Lung (tissue), 12 donors: Measurements from ENCODE around the gene DLX1. TPM values are rescaled to one million over a fixed set of nuclear protein-coding genes. Genes with fewer than 3 reads are reported as not detected.
A peak's percentile ranks its signal among the peaks of the same experiment; 100 is the strongest.

Source experiments
- ATAC-seq: fragments of 200-7000 bp; cut with Tn5 transposase; one replicate; pipeline ENCODE4 v1.9.1; 2020; ENCODE audit warnings: moderate number of reproducible peaks; ENCODE audit not compliant: insufficient read depth, low FRiP score
- DNase-seq, 3 donors: peaks; one replicate each; pipeline ENCODE4 v3.0.0-alpha.2; 2013 to 2017
- H3K27ac ChIP-seq, 2 donors: one replicate each; pipeline ENCODE4 v1.5.1; 2013; ENCODE audit warnings: mild to moderate bottlenecking in 2 of 2, moderate library complexity in 2 of 2, control low read depth in 1 of 2, inconsistent platforms in 1 of 2, low read depth in 1 of 2, low read length in 1 of 2
- H3K27me3 ChIP-seq, 3 donors: one replicate each; pipeline ENCODE4 v1.5.1; 2013; ENCODE audit warnings: low read length in 2 of 3; ENCODE audit not compliant: control insufficient read depth in 3 of 3, insufficient read depth in 3 of 3
- H3K36me3 ChIP-seq, 4 donors: one replicate each; pipeline ENCODE4 v1.5.1; 2013; ENCODE audit warnings: low read length in 4 of 4, mild to moderate bottlenecking in 1 of 4, moderate library complexity in 1 of 4; ENCODE audit not compliant: control insufficient read depth in 4 of 4, insufficient read depth in 4 of 4
- H3K4me1 ChIP-seq, 5 donors: one replicate each; pipeline ENCODE4 v1.5.1; 2013; ENCODE audit warnings: low read length in 5 of 5, mild to moderate bottlenecking in 2 of 5, moderate library complexity in 1 of 5; ENCODE audit not compliant: control insufficient read depth in 5 of 5, insufficient read depth in 5 of 5
- H3K4me3 ChIP-seq: one replicate; pipeline ENCODE4 v1.5.1; 2013; ENCODE audit warnings: mild to moderate bottlenecking, control low read depth, moderate library complexity
- H3K9ac ChIP-seq, 2 donors: one replicate each; pipeline ENCODE4 v1.5.1; 2013; ENCODE audit warnings: low read length in 2 of 2, control low read depth in 1 of 2; ENCODE audit not compliant: insufficient read depth in 1 of 2
- H3K9me3 ChIP-seq, 4 donors: one replicate each; pipeline ENCODE4 v1.5.1; 2013; ENCODE audit warnings: low read length in 3 of 4, mild to moderate bottlenecking in 1 of 4, moderate library complexity in 1 of 4; ENCODE audit not compliant: control insufficient read depth in 4 of 4, insufficient read depth in 3 of 4
- WGBS, 2 donors: extraction: QIAGEN DNeasy Blood & Tissue Kit; methylation state at CpG; one replicate each; pipeline ENCODE4 v1.1.7; 2013; 5-methylcytosine and 5-hydroxymethylcytosine counted together
- polyA plus RNA-seq, 2 donors: library from polyadenylated mRNA; stranded (reverse); fragments of 200-250 nt; gene quantifications; one replicate each; pipeline ENCODE4 v1.2.1, GENCODE V29; 2013
- total RNA-seq, 2 donors: library from RNA; depleted of rRNA in 1 of 2; stranded (reverse); fragments of >200 nt in 1 of 2; gene quantifications; one replicate each; pipeline ENCODE4 v1.2.1, GENCODE V29; 2014 to 2021
- TF ChIP-seq, protein P1 (sequence below): IDR thresholded peaks from 2 replicates; pipeline ENCODE4 v1.5.1; 2012; ENCODE audit warnings: mild to moderate bottlenecking; ENCODE audit errors: control extremely low read depth, extremely low read depth
- donor health status: control.
- donor health status: control.
- donor health status: Bipolar disorder and iron deficiency.
- donor health status: healthy.
- donor health status: DM: yes; HTN: yes; CAD: no.

DLX1 gene
- total and polyA plus RNA-seq, 4 donors = 0.05 TPM; not detected in 3

DNA sequence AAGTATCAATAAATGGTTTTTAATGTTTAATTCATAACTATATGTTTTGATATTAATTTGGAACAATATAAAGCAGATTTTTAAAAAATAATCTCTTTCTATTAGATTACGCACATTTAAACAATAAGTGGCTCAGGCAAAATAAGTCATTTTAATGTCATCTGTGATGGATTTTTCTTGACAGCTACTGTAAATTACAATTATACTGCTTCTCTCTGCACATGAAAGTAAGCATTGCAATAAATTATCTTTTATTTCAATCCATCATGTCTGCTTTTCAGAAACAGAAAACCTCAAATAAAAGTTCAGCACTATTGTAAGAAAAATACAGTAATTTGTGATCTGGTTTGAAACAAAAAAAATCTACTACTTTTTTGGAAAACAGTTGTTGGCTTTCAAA is 11.1 kb upstream of the DLX1 start:
- Histone ChIP-seq H3K27ac (no peak overlapping the region), H3K4me3 (no peak overlapping the region), H3K9ac (no peak overlapping the region), H3K36me3 (no peaks in the 10 kb centered on the region), H3K4me1 (no peaks in the 10 kb centered on the region), H3K9me3 (no peaks in the 10 kb centered on the region), H3K27me3 (peaks cover 0 to 38% (median 15%) of the 10 kb centered on the region in 3 donors)
- DNase-seq (no peak), ATAC-seq (no peak)
- TF ChIP-seq, protein P1, sequence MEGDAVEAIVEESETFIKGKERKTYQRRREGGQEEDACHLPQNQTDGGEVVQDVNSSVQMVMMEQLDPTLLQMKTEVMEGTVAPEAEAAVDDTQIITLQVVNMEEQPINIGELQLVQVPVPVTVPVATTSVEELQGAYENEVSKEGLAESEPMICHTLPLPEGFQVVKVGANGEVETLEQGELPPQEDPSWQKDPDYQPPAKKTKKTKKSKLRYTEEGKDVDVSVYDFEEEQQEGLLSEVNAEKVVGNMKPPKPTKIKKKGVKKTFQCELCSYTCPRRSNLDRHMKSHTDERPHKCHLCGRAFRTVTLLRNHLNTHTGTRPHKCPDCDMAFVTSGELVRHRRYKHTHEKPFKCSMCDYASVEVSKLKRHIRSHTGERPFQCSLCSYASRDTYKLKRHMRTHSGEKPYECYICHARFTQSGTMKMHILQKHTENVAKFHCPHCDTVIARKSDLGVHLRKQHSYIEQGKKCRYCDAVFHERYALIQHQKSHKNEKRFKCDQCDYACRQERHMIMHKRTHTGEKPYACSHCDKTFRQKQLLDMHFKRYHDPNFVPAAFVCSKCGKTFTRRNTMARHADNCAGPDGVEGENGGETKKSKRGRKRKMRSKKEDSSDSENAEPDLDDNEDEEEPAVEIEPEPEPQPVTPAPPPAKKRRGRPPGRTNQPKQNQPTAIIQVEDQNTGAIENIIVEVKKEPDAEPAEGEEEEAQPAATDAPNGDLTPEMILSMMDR = no peak
- WGBS, 2 donors = 96 to 97% methylated on average over 1 of the region's 1 CpG

DNA sequence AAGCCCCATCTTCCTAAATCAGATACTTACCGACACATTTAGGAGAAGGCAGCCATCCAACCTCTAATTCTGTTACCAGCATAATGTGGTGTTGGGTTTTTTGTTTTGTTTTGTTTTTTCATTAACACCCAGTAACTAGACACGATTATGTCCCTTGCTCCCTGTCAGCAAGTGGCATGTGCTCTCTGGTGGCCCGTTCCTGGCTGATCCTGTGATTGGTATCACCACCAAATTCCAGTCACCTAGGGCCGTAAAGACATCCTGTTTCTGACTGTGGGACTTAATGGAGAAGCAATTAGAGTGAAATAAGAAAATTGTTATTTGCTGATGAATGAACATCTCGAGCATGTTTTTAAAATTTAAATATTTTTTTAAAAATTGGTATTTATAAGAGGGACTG is 5.9 kb upstream of the DLX1 start:
- no peaks in the 10 kb centered on the region for H3K36me3 ChIP-seq
- 75 to 85% methylated on average over 5 of the region's 5 CpGs for WGBS, 2 donors
- H3K27ac ChIP-seq = no peak overlapping the region
- peaks cover 0 to 6% (median 0%) of the 10 kb centered on the region in 5 donors for H3K4me1 ChIP-seq
- H3K9ac ChIP-seq = no peak overlapping the region
- no peak overlapping the region for H3K4me3 ChIP-seq
- H3K9me3 ChIP-seq = peaks cover 0 to 17% (median 0%) of the 10 kb centered on the region in 4 donors
- H3K27me3 ChIP-seq = peaks cover 8 to 89% (median 66%) of the 10 kb centered on the region in 3 donors
- ATAC-seq (no peak), DNase-seq (peak in 1 of 3 donors; percentile 10)
- TF ChIP-seq, protein P1 = no peak

DNA sequence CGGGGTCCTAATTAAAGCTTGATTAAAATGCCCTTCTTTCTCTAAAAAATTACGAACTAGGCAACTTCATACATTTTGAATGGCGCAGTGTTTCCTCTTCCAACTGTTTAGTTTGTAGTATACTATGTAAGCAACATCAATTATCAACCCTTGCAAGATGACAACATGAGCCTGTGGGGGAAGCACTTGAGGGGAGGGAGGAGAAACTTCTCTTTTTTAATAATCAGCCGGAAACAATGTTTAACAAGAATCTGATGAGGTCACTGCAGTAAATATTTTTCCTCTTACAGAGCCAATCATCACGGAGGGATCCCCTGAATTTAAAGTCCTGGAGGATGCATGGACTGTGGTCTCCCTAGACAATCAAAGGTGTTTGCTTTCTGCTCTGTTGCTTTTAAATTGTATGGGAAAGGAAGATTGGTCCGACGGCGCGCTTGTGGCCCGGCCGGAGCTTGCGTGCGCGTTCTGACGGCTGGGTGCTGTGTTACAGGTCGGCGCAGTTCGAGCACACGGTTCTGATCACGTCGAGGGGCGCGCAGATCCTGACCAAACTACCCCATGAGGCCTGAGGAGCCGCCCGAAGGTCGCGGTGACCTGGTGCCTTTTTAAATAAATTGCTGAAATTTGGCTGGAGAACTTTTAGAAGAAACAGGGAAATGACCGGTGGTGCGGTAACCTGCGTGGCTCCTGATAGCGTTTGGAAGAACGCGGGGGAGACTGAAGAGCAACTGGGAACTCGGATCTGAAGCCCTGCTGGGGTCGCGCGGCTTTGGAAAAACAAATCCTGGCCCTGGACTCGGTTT is 5.3 kb upstream of the DLX1 start:
- Histone ChIP-seq H3K4me3 (no peak overlapping the region), H3K27me3 (peaks cover 10 to 92% (median 71%) of the 10 kb centered on the region in 3 donors), H3K9me3 (peaks cover 0 to 17% (median 0%) of the 10 kb centered on the region in 4 donors), H3K27ac (no peak overlapping the region), H3K4me1 (peaks cover 0 to 12% (median 0%) of the 10 kb centered on the region in 5 donors), H3K9ac (no peak overlapping the region), H3K36me3 (no peaks in the 10 kb centered on the region)
- TF ChIP-seq, protein P1 = no peak
- no peak for ATAC-seq
- peak in 2 of 3 donors; percentile 10 to 45 for DNase-seq
- WGBS, 2 donors = 10 to 29% methylated on average over 38 of the region's 38 CpGs
